Suprapubic skin (tissue), 4 donors: ENCODE data around the gene COQ9.

Experiments
- EP300 ChIP-seq: sonication (generic); formaldehyde crosslinking; IDR thresholded peaks from one replicate; pipeline ENCODE4 v1.6.1; 2017; ENCODE audit warnings: antibody characterized with exemption
- POLR2A ChIP-seq, 2 donors: fragments of 450-650 bp; IDR thresholded peaks; one replicate each; pipeline ENCODE4 v1.6.1; 2017; ENCODE audit warnings: antibody characterized with exemption in 2 of 2, mild to moderate bottlenecking in 2 of 2, moderate library complexity in 2 of 2
- POLR2AphosphoS5 ChIP-seq, 3 donors: sonication (generic); formaldehyde crosslinking; IDR thresholded peaks; one replicate each; pipeline ENCODE4 v1.6.1; 2017; ENCODE audit warnings: antibody characterized with exemption in 3 of 3
- TF ChIP-seq, protein P1 (sequence below), 2 donors: fragments of 200-600 bp in 1 of 2; fragments of 450-650 bp in 1 of 2; sonication (generic) in 1 of 2; IDR thresholded peaks; one replicate each; pipeline ENCODE4 v1.5.1; 2016 to 2019; ENCODE audit warnings: antibody characterized with exemption in 2 of 2, mild to moderate bottlenecking in 1 of 2, moderate library complexity in 1 of 2

DNA sequence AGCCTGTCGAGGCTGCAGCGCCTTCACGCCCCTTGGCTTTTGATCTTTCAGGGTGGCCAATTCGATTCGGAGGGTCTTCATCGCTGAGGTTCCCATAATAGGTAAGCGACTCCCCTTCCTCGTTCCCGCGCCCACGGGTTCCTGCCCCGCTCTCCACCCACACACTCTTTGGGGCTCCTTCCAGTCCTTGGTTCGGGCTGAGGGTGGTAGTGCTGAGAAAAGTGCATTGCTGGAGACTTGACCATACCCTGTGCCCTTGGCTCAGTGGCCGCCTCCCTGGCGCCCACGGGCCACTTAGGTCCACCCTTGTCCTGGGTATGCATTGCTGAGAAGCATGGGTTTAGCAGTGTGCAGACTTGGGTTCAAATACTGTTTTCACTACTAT is 15.7 kb downstream of the COQ9 start:
- no peak for TF ChIP-seq EP300
- TF ChIP-seq, protein P1, sequence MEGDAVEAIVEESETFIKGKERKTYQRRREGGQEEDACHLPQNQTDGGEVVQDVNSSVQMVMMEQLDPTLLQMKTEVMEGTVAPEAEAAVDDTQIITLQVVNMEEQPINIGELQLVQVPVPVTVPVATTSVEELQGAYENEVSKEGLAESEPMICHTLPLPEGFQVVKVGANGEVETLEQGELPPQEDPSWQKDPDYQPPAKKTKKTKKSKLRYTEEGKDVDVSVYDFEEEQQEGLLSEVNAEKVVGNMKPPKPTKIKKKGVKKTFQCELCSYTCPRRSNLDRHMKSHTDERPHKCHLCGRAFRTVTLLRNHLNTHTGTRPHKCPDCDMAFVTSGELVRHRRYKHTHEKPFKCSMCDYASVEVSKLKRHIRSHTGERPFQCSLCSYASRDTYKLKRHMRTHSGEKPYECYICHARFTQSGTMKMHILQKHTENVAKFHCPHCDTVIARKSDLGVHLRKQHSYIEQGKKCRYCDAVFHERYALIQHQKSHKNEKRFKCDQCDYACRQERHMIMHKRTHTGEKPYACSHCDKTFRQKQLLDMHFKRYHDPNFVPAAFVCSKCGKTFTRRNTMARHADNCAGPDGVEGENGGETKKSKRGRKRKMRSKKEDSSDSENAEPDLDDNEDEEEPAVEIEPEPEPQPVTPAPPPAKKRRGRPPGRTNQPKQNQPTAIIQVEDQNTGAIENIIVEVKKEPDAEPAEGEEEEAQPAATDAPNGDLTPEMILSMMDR (IDR thresholded peaks at IDR 0.05), result no peak
- no peak for TF ChIP-seq POLR2AphosphoS5 (IDR thresholded peaks at IDR 0.05)
- no peak for TF ChIP-seq POLR2A (IDR thresholded peaks at IDR 0.05)
